Activated CD4-positive, alpha-beta memory T cell treated with anti-CD3 and anti-CD28 coated beads, Interleukin-2, amount 10 ng/mL, durations not matched to agents 7 days and 5 days (primary cell): ENCODE measurements around the gene SYT2. TPM values are rescaled to one million over a fixed set of nuclear protein-coding genes. Genes with fewer than 3 reads are reported as not detected.

Experiments
- CTCF ChIA-PET: fragments of 350-600 bp; sonication (Branson Sonifier 250); formaldehyde crosslinking; loops from one replicate; lab custom pipeline; 2021; ENCODE audit warnings: antibody characterized with exemption, inconsistent platforms; lab: Charles Lee
- POLR2A ChIA-PET: fragments of 350-600 bp; sonication (Branson Sonifier 250); formaldehyde crosslinking; loops from one replicate; lab custom pipeline; 2021; ENCODE audit warnings: antibody characterized with exemption; lab: Charles Lee
- DNase-seq: peaks from one replicate; pipeline ENCODE4 v3.0.0-alpha.2; 2020
- H3K27ac Mint-ChIP-seq: one replicate; pipeline ENCODE4 v1.8.0; 2021; ENCODE audit warnings: mild to moderate bottlenecking, mixed read lengths
- H3K27me3 Mint-ChIP-seq: one replicate; pipeline ENCODE4 v1.8.0; 2021; ENCODE audit warnings: mixed read lengths
- H3K36me3 Mint-ChIP-seq: one replicate; pipeline ENCODE4 v1.8.0; 2021; ENCODE audit warnings: low read depth, mixed read lengths
- H3K4me1 Mint-ChIP-seq: one replicate; pipeline ENCODE4 v1.8.0; 2021; ENCODE audit warnings: mixed read lengths
- H3K4me3 Mint-ChIP-seq: one replicate; pipeline ENCODE4 v1.8.0; 2021; ENCODE audit warnings: mild to moderate bottlenecking, mixed read lengths
- H3K9me3 Mint-ChIP-seq: one replicate; pipeline ENCODE4 v1.8.0; 2021; ENCODE audit warnings: mixed read lengths
- total RNA-seq, 2 experiments: library from RNA; stranded (reverse); gene quantifications; one replicate each; pipeline ENCODE4 v1.2.3, GENCODE V29; 2021

Gene SYT2
- total RNA-seq, 2 experiments from 2014 or later = not detected

GRCh38 chr1:202661136-202661845 lies 49.0 kb downstream of the SYT2 start:
- ChIA-PET CTCF (interaction anchor here (1.2 kb wide), 1 partner anchor 59 kb away, joined by 4 read pairs; no protein-coding TSS in a partner anchor), POLR2A (no interaction called here)
- H3K36me3 Mint-ChIP-seq = no peaks in the 10 kb centered on the region
- H3K4me1 Mint-ChIP-seq = peaks cover 10% of the 10 kb centered on the region
- no peak overlapping the region for H3K4me3 Mint-ChIP-seq
- no peak overlapping the region for H3K27ac Mint-ChIP-seq
- H3K27me3 Mint-ChIP-seq = peaks cover 38% of the 10 kb centered on the region
- H3K9me3 Mint-ChIP-seq = no peaks in the 10 kb centered on the region
- no peak for DNase-seq

- ChIA-PET POLR2A (no interaction called here), CTCF (interaction anchor here (1.2 to 2.0 kb wide), 2 partner anchors 11 kb away, joined by 3 to 5 read pairs; no protein-coding TSS in a partner anchor)
- no peaks in the 10 kb centered on the region for H3K36me3 Mint-ChIP-seq
- H3K4me3 Mint-ChIP-seq = no peak overlapping the region
- peaks cover 41% of the 10 kb centered on the region for H3K27me3 Mint-ChIP-seq
- H3K27ac Mint-ChIP-seq = no peak overlapping the region
- peaks cover 10% of the 10 kb centered on the region for H3K4me1 Mint-ChIP-seq
- no peaks in the 10 kb centered on the region for H3K9me3 Mint-ChIP-seq
- DNase-seq = no peak
These were observed 50.3 kb downstream of the SYT2 start for GRCh38 chr1:202659974-202660373.

DNA sequence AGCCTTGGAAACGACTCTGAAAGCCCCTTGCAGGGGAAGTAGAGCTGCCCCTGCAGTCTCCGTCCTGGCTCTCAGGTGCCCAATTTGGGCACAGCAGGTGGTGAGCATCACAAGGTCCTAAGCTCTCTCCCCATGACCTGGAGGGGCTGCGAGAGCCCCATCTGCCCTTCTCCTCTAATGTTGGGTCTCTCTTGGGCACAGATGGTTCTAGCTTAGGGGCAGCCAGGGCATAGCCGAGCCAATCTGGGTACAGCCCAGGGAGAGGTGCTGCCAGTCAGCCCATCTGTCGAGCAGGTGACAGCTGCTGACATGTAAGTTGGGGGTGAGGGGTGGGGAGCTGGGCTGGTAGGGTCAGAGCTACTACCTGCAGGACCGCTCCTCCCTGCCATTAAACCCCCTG lies 50.7 kb downstream of the SYT2 start:
- Mint-ChIP-seq H3K4me1 (peaks cover 10% of the 10 kb centered on the region), H3K27ac (no peak overlapping the region), H3K36me3 (no peaks in the 10 kb centered on the region), H3K27me3 (peaks cover 43% of the 10 kb centered on the region), H3K4me3 (no peak overlapping the region), H3K9me3 (no peaks in the 10 kb centered on the region)
- no peak for DNase-seq
- POLR2A ChIA-PET = no interaction called here
- CTCF ChIA-PET = interaction anchor here (1.2 to 2.0 kb wide), 2 partner anchors 10 to 12 kb away, joined by 3 to 5 read pairs; no protein-coding TSS in a partner anchor

DNA sequence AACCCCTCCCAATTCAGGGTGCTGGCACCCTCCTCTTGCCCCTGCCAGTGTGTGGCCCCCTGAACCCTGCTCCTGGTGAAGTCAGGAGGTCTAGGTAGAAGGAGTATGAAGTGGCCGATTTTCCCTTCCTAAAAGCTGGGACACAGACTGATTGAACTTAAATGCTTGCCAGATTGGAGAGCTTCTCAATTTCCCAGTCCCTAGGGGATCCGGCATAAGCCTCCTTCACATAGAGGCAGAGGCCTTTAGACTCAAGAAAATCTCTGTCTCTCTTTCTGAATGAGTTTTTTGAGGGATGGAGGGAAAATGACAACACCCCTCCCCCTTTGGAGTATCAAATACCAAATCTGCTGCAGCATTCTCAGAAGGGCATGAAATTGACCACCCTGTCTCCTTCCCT lies 51.5 kb downstream of the SYT2 start:
- Mint-ChIP-seq H3K36me3 (no peaks in the 10 kb centered on the region), H3K4me3 (no peak overlapping the region), H3K9me3 (no peaks in the 10 kb centered on the region), H3K4me1 (peaks cover 3% of the 10 kb centered on the region), H3K27me3 (peaks cover 41% of the 10 kb centered on the region), H3K27ac (no peak overlapping the region)
- ChIA-PET CTCF (interaction anchor here (2.0 kb wide), 1 partner anchor 10 kb away, joined by 5 read pairs; no protein-coding TSS in a partner anchor), POLR2A (no interaction called here)
- no peak for DNase-seq

DNA sequence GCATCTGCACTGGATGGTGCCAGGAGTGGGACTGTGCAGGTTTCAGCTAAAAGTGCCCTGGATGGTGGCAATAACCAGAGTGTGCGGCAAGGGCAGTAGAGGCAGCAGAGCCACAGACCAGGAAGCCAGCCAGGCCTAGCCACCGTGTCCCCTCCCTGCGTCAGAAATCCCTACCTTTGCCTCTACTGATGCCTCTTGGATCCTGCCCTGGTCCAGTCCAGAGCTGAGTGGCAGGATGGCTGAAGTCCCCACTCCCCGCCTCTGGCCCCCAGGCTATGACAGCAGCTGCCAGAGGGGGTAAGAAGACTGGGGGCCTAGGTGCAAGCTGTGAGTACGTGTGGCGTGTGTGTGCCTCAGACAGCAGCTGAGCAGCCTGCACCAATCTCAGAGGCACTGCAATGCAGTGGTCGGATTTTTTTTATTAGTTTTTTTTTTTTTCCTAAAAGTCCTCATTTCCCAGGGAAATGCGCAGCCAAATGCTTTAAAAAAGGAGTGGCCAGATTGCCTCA lies 51.9 kb downstream of the SYT2 start:
- CTCF ChIA-PET = interaction anchor here (2.0 kb wide), 1 partner anchor 9 kb away, joined by 5 read pairs; no protein-coding TSS in a partner anchor
- POLR2A ChIA-PET = no interaction called here
- Mint-ChIP-seq H3K36me3 (no peaks in the 10 kb centered on the region), H3K9me3 (no peaks in the 10 kb centered on the region), H3K27ac (no peak overlapping the region), H3K27me3 (peaks cover 37% of the 10 kb centered on the region), H3K4me3 (no peak overlapping the region), H3K4me1 (no peaks in the 10 kb centered on the region)
- no peak for DNase-seq

GRCh38 chr1:202656951-202657646 lies 53.2 kb downstream of the SYT2 start:
- no peaks in the 10 kb centered on the region for H3K9me3 Mint-ChIP-seq
- no peak overlapping the region for H3K4me3 Mint-ChIP-seq
- H3K4me1 Mint-ChIP-seq = no peaks in the 10 kb centered on the region
- CTCF ChIA-PET = no interaction called here
- no peak overlapping the region for H3K27ac Mint-ChIP-seq
- POLR2A ChIA-PET = no interaction called here
- no peaks in the 10 kb centered on the region for H3K36me3 Mint-ChIP-seq
- no peak for DNase-seq
- peaks cover 42% of the 10 kb centered on the region for H3K27me3 Mint-ChIP-seq

DNA sequence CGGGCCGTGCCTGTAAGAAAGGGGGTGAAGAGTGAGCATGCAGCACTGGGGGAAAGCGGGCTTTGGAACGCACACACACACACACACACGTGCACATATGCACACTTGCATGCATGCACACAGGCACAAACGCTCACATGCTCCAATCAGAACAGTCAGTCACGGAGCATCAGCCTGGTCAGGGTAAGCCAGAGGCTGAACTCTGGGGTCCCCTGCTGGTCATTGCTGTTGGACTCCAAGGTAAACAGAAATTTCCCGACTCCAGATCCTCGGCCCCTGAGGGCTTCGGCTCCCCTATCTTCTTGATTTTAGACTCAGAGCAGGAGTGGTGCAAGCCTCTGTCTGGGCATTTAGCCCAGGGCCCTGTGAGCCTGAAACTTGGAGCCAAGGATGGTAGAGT lies 54.2 kb downstream of the SYT2 start:
- Mint-ChIP-seq H3K4me3 (no peak overlapping the region), H3K9me3 (no peaks in the 10 kb centered on the region), H3K27me3 (peaks cover 44% of the 10 kb centered on the region), H3K36me3 (no peaks in the 10 kb centered on the region), H3K4me1 (no peaks in the 10 kb centered on the region), H3K27ac (no peak overlapping the region)
- POLR2A ChIA-PET = no interaction called here
- DNase-seq = no peak
- CTCF ChIA-PET = no interaction called here

GRCh38 chr1:202654079-202654478 lies 56.2 kb downstream of the SYT2 start:
- POLR2A ChIA-PET = no interaction called here

GRCh38 chr1:202649553-202650392 lies 60.5 kb downstream of the SYT2 start:
- Mint-ChIP-seq H3K36me3 (no peaks in the 10 kb centered on the region), H3K4me3 (no peak overlapping the region), H3K27me3 (peaks cover 56% of the 10 kb centered on the region), H3K27ac (no peak overlapping the region), H3K9me3 (no peaks in the 10 kb centered on the region), H3K4me1 (no peaks in the 10 kb centered on the region)
- no peak for DNase-seq
- ChIA-PET POLR2A (no interaction called here), CTCF (interaction anchor here (1.2 kb wide), 1 partner anchor 10 kb away, joined by 5 read pairs; no protein-coding TSS in a partner anchor)

More at GRCh38 chr1:202654079-202654478, 56.2 kb downstream of the SYT2 start:
- Mint-ChIP-seq H3K27me3 (peaks cover 40% of the 10 kb centered on the region), H3K27ac (no peak overlapping the region), H3K4me1 (no peaks in the 10 kb centered on the region), H3K36me3 (no peaks in the 10 kb centered on the region), H3K9me3 (no peaks in the 10 kb centered on the region), H3K4me3 (no peak overlapping the region)
- no peak for DNase-seq
- CTCF ChIA-PET = no interaction called here

GRCh38 chr1:202648605-202649226 lies 61.5 kb downstream of the SYT2 start:
- POLR2A ChIA-PET = no interaction called here
- H3K27ac Mint-ChIP-seq = no peak overlapping the region
- CTCF ChIA-PET = interaction anchor here (1.2 kb wide), 1 partner anchor 11 kb away, joined by 5 read pairs; no protein-coding TSS in a partner anchor
- no peak for DNase-seq
- H3K4me1 Mint-ChIP-seq = peaks cover 6% of the 10 kb centered on the region
- no peaks in the 10 kb centered on the region for H3K9me3 Mint-ChIP-seq
- no peaks in the 10 kb centered on the region for H3K36me3 Mint-ChIP-seq
- H3K27me3 Mint-ChIP-seq = peaks cover 64% of the 10 kb centered on the region
- H3K4me3 Mint-ChIP-seq = no peak overlapping the region

DNA sequence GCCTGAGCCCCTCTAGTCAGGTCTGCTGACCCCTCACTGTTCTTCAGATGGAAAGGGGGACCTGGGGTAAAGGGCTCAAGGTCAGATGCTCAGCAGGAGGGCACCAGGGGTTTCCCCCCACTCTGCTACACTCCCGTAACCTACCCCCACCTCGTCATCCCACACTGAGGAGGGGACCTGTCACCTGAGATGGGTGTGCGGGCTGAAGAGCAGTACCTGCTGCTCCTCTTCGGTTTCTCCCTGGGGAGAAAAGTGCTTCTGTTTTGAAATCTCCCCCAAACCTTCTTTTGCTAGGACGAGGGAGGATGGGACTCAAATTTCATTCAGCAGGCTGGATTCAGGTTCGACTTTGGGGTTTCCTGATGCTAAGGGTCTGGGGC lies 65.2 kb downstream of the SYT2 start:
- POLR2A ChIA-PET = no interaction called here
- H3K27me3 Mint-ChIP-seq = peaks cover 74% of the 10 kb centered on the region
- DNase-seq = no peak

More for the DNA sequence above, 65.2 kb downstream of the SYT2 start:
- CTCF ChIA-PET = no interaction called here
- Mint-ChIP-seq H3K27ac (no peak overlapping the region), H3K4me1 (peaks cover 13% of the 10 kb centered on the region), H3K36me3 (no peaks in the 10 kb centered on the region), H3K9me3 (no peaks in the 10 kb centered on the region), H3K4me3 (no peak overlapping the region)
